ENCODE data around the gene MAP2K1. TPM values are rescaled to one million over a fixed set of nuclear protein-coding genes. Genes with fewer than 3 reads are reported as not detected.

MAP2K1 gene
- total and polyA plus RNA-seq, 3 donors from 2014 or later = 26.1 to 29.6 (median 27.6) TPM

GRCh38 chr15:66503780-66504562 lies 117.3 kb downstream of the MAP2K1 start:
- Histone ChIP-seq H3K4me1 (peaks cover 12% of the 10 kb centered on the region), H3K27me3 (no peaks in the 10 kb centered on the region), H3K27ac (peak overlapping the region; percentile 94 to 95), H3K4me3 (peak overlapping the region; percentile 86 to 88), H3K36me3 (ENCODE audit: low read depth, missing control alignments) (no peaks in the 10 kb centered on the region), H3K9me3 (no peaks in the 10 kb centered on the region)
- no peak for TF ChIP-seq POLR2A (IDR thresholded peaks at IDR 0.05)
- TF ChIP-seq, protein P1, sequence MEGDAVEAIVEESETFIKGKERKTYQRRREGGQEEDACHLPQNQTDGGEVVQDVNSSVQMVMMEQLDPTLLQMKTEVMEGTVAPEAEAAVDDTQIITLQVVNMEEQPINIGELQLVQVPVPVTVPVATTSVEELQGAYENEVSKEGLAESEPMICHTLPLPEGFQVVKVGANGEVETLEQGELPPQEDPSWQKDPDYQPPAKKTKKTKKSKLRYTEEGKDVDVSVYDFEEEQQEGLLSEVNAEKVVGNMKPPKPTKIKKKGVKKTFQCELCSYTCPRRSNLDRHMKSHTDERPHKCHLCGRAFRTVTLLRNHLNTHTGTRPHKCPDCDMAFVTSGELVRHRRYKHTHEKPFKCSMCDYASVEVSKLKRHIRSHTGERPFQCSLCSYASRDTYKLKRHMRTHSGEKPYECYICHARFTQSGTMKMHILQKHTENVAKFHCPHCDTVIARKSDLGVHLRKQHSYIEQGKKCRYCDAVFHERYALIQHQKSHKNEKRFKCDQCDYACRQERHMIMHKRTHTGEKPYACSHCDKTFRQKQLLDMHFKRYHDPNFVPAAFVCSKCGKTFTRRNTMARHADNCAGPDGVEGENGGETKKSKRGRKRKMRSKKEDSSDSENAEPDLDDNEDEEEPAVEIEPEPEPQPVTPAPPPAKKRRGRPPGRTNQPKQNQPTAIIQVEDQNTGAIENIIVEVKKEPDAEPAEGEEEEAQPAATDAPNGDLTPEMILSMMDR (IDR thresholded peaks at IDR 0.05) = no peak
- intact Hi-C loops (cut with DNase I; ENCODE audit: low total_unique reads) = no loop called here
- WGBS, 2 donors = 0% methylated on average over 12 of the region's 12 CpGs
- DNase-seq = peak; percentile 12

GRCh38 chr15:66504563-66505429 lies 118.1 kb downstream of the MAP2K1 start, which contains the start of the genes RPL4 and ZWILCH:
TSS of gene RPL4 (minus strand) at chr15:66504855. CDS start at chr15:66504790, 65 bp downstream.
TSS of gene ZWILCH (plus strand) at chr15:66505326. CDS start at chr15:66505339, 13 bp downstream.
- H3K4me3 ChIP-seq = peak within 1 kb of the TSS; percentile 86 to 88
- H3K4me1 ChIP-seq = peaks cover 12% of the 10 kb centered on the region
- WGBS, 2 donors = 0 to 1% methylated on average over 42 to 46 of the region's 46 CpGs
- H3K9me3 ChIP-seq = no peaks in the 10 kb centered on the region
- TF ChIP-seq, protein P1 (IDR thresholded peaks at IDR 0.05) = peak in 1 of 3 experiments; percentile 27
- TF ChIP-seq POLR2A (IDR thresholded peaks at IDR 0.05) = no peak
- H3K36me3 ChIP-seq (ENCODE audit: low read depth, missing control alignments) = no peaks in the 10 kb centered on the region
- peak within 1 kb of the TSS; percentile 94 to 95 for H3K27ac ChIP-seq
- peak; percentile 88 for DNase-seq
- intact Hi-C loops (cut with DNase I; ENCODE audit: low total_unique reads) = no loop called here
- no peaks in the 10 kb centered on the region for H3K27me3 ChIP-seq

DNA sequence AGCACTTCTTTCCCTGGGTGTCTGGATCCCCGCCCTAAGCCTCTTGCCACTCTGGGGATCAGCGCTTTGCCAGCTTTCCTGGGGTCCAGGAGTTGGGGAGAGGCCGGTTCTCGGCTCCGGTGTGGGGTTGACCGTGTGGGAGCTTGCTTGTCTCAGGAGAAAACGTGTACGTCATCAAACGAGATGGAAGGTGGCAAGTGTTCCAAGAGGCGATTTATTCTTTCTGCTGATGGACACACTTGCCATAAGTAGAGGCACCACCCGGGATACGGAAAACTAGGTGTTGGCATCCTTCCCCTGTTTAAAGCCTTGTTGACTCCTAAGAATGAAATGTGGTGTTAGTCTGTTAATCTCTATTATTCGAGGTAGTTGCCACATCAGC lies 118.7 kb downstream of the MAP2K1 start:
- TF ChIP-seq, protein P1 (IDR thresholded peaks at IDR 0.05) = no peak
- no peak for TF ChIP-seq POLR2A (IDR thresholded peaks at IDR 0.05)
- peaks cover 12% of the 10 kb centered on the region for H3K4me1 ChIP-seq
- DNase-seq = no peak
- peak overlapping the region; percentile 94 to 95 for H3K27ac ChIP-seq
- H3K36me3 ChIP-seq (ENCODE audit: low read depth, missing control alignments) = no peaks in the 10 kb centered on the region
- WGBS, 2 donors = 0% methylated on average over 13 of the region's 13 CpGs
- peak overlapping the region; percentile 86 to 88 for H3K4me3 ChIP-seq
- intact Hi-C loops (cut with DNase I; ENCODE audit: low total_unique reads) = no loop called here
- H3K27me3 ChIP-seq = no peaks in the 10 kb centered on the region
- H3K9me3 ChIP-seq = no peaks in the 10 kb centered on the region

- no peak for TF ChIP-seq POLR2A (IDR thresholded peaks at IDR 0.05)
- TF ChIP-seq, protein P1 (IDR thresholded peaks at IDR 0.05) = no peak
- intact Hi-C loops (cut with DNase I; ENCODE audit: low total_unique reads) = no loop called here
- H3K27ac ChIP-seq = peak overlapping the region in 1 of 2 donors; percentile 95
- no peak for DNase-seq
- H3K27me3 ChIP-seq = no peaks in the 10 kb centered on the region
- peaks cover 12% of the 10 kb centered on the region for H3K4me1 ChIP-seq
- H3K9me3 ChIP-seq = no peaks in the 10 kb centered on the region
- 17% methylated on average over 4 of the region's 4 CpGs for WGBS, 2 donors
- no peaks in the 10 kb centered on the region for H3K36me3 ChIP-seq (ENCODE audit: low read depth, missing control alignments)
- peak overlapping the region; percentile 86 to 88 for H3K4me3 ChIP-seq
Measured at GRCh38 chr15:66505818-66506217, 119.1 kb downstream of the MAP2K1 start.
